Measurements from ENCODE around the gene FKBP1B.

GRCh38 chr2:24077535-24077877 lies 28.0 kb downstream of the FKBP1B start:
- TF ChIP-seq POLR2AphosphoS5 (IDR thresholded peaks at IDR 0.05; ENCODE audit: low read depth, low read length), result no peak
- no peak for TF ChIP-seq CEBPB (IDR thresholded peaks at IDR 0.05; ENCODE audit: low read depth)
- TF ChIP-seq CTCF (IDR thresholded peaks at IDR 0.05 in 2 of 3, conservative IDR thresholded peaks at IDR 0.05 in 1 of 3; ENCODE audit: borderline replicate concordance in 1 of 3, insufficient read depth in 1 of 3, low read depth in 2 of 3, low read length in 2 of 3), result no peak
- no peak for TF ChIP-seq CBX3 (IDR thresholded peaks at IDR 0.05; ENCODE audit: low read depth)
- no peak for TF ChIP-seq POLR2A (IDR thresholded peaks at IDR 0.05; ENCODE audit: borderline replicate concordance, extremely low read depth, insufficient read depth, insufficient read length)
- TF ChIP-seq JUND (IDR thresholded peaks at IDR 0.05), result no peak
